ES-I3 (cell line): ENCODE measurements around the gene SYNM.

Source experiments
- H3K36me3 ChIP-seq: 2 replicates; pipeline ENCODE4 v1.6.1; 2013; ENCODE audit warnings: mild to moderate bottlenecking, low read length, control low read depth, moderate library complexity; ENCODE audit not compliant: insufficient read depth
- H3K4me1 ChIP-seq: 2 replicates; pipeline ENCODE4 v1.6.1; 2013; ENCODE audit warnings: mild to moderate bottlenecking, control low read depth, low read length; ENCODE audit not compliant: insufficient read depth
- H3K9ac ChIP-seq: 2 replicates; pipeline ENCODE4 v1.6.1; 2013; ENCODE audit warnings: low read depth, mild to moderate bottlenecking, low read length, moderate library complexity
- H3K9me3 ChIP-seq: 2 replicates; pipeline ENCODE4 v1.6.1; 2013; ENCODE audit warnings: mild to moderate bottlenecking, low read length, moderate library complexity; ENCODE audit not compliant: control insufficient read depth, insufficient read depth

The SYNM gene

GRCh38 chr15:99121207-99121606 lies 16.3 kb downstream of the SYNM start:
- Histone ChIP-seq H3K4me1 (peaks cover 38% of the 10 kb centered on the region; the same call in 1 of the 2 replicates), H3K36me3 (no peaks in the 10 kb centered on the region), H3K9me3 (no peaks in the 10 kb centered on the region), H3K9ac (no peak overlapping the region)

GRCh38 chr15:99121691-99122410 lies 17.0 kb downstream of the SYNM start:
- H3K4me1 ChIP-seq: peaks cover 39% of the 10 kb centered on the region; the same call in 1 of the 2 replicates
- H3K36me3 ChIP-seq: no peaks in the 10 kb centered on the region
- no peak overlapping the region for H3K9ac ChIP-seq
- H3K9me3 ChIP-seq: no peaks in the 10 kb centered on the region

- Histone ChIP-seq H3K9ac (peak overlapping the region; percentile 17; the same call in 1 of the 2 replicates), H3K36me3 (no peaks in the 10 kb centered on the region), H3K9me3 (no peaks in the 10 kb centered on the region), H3K4me1 (peaks cover 39% of the 10 kb centered on the region; the same call in 1 of the 2 replicates)
These were observed 18.2 kb downstream of the SYNM start for GRCh38 chr15:99122831-99123712.

- no peaks in the 10 kb centered on the region for H3K9me3 ChIP-seq
- no peaks in the 10 kb centered on the region for H3K36me3 ChIP-seq
- H3K4me1 ChIP-seq: peaks cover 39% of the 10 kb centered on the region; the same call in 1 of the 2 replicates
- peak overlapping the region; percentile 17; the same call in 1 of the 2 replicates for H3K9ac ChIP-seq
These were observed 19.0 kb downstream of the SYNM start for GRCh38 chr15:99123713-99124451.

GRCh38 chr15:99124641-99125040 lies 19.8 kb downstream of the SYNM start:
- Histone ChIP-seq H3K9ac (no peak overlapping the region), H3K36me3 (no peaks in the 10 kb centered on the region; the same call in 1 of the 2 replicates), H3K4me1 (peaks cover 39% of the 10 kb centered on the region; the same call in 1 of the 2 replicates), H3K9me3 (no peaks in the 10 kb centered on the region)

- Histone ChIP-seq H3K36me3 (no peaks in the 10 kb centered on the region; the same call in 1 of the 2 replicates), H3K9ac (no peak overlapping the region), H3K9me3 (no peaks in the 10 kb centered on the region), H3K4me1 (peaks cover 38% of the 10 kb centered on the region; the same call in 1 of the 2 replicates)
These were observed 20.4 kb downstream of the SYNM start for GRCh38 chr15:99125061-99125891.

- Histone ChIP-seq H3K4me1 (peaks cover 29% of the 10 kb centered on the region; the same call in 1 of the 2 replicates), H3K9ac (no peak overlapping the region), H3K36me3 (no peaks in the 10 kb centered on the region; the same call in 1 of the 2 replicates), H3K9me3 (no peaks in the 10 kb centered on the region)
These were observed 21.3 kb downstream of the SYNM start for GRCh38 chr15:99126131-99126588.

GRCh38 chr15:99126930-99127329 lies 22.1 kb downstream of the SYNM start:
- Histone ChIP-seq H3K4me1 (peaks cover 29% of the 10 kb centered on the region; the same call in 1 of the 2 replicates), H3K9ac (no peak overlapping the region), H3K9me3 (no peaks in the 10 kb centered on the region), H3K36me3 (no peaks in the 10 kb centered on the region; the same call in 1 of the 2 replicates)

GRCh38 chr15:99127773-99128172 lies 22.9 kb downstream of the SYNM start:
- no peak overlapping the region for H3K9ac ChIP-seq
- H3K36me3 ChIP-seq: no peaks in the 10 kb centered on the region; the same call in 1 of the 2 replicates
- no peaks in the 10 kb centered on the region for H3K9me3 ChIP-seq
- H3K4me1 ChIP-seq: peaks cover 29% of the 10 kb centered on the region; the same call in 1 of the 2 replicates

- Histone ChIP-seq H3K9me3 (no peaks in the 10 kb centered on the region), H3K36me3 (no peaks in the 10 kb centered on the region; the same call in 1 of the 2 replicates), H3K4me1 (peaks cover 23% of the 10 kb centered on the region; the same call in 1 of the 2 replicates), H3K9ac (no peak overlapping the region)
These were observed 23.5 kb downstream of the SYNM start for GRCh38 chr15:99128411-99128810.

GRCh38 chr15:99129644-99130043 lies 24.8 kb downstream of the SYNM start:
- H3K4me1 ChIP-seq: peaks cover 11% of the 10 kb centered on the region; the same call in 1 of the 2 replicates
- H3K36me3 ChIP-seq: no peaks in the 10 kb centered on the region; the same call in 1 of the 2 replicates
- H3K9me3 ChIP-seq: no peaks in the 10 kb centered on the region
- H3K9ac ChIP-seq: no peak overlapping the region

GRCh38 chr15:99130314-99130713 lies 25.4 kb downstream of the SYNM start:
- no peaks in the 10 kb centered on the region for H3K9me3 ChIP-seq
- no peaks in the 10 kb centered on the region; the same call in 1 of the 2 replicates for H3K36me3 ChIP-seq
- H3K4me1 ChIP-seq: peaks cover 9% of the 10 kb centered on the region; the same call in 1 of the 2 replicates
- no peak overlapping the region for H3K9ac ChIP-seq
